Right lobe of liver (tissue), 4 donors: ENCODE measurements around the gene TREX2.

Experiments used
- POLR2A ChIP-seq: fragments of 450-650 bp; IDR thresholded peaks from one replicate; pipeline ENCODE4 v1.6.1; 2017; ENCODE audit warnings: antibody characterized with exemption, mild to moderate bottlenecking
- TF ChIP-seq, protein P1 (sequence below), 4 donors: fragments of 200-600 bp in 3 of 4; fragments of 450-650 bp in 1 of 4; IDR thresholded peaks; one replicate each; pipeline versions ENCODE4 v1.5.1 to v1.8.0; 2016 to 2022; ENCODE audit warnings: antibody characterized with exemption in 4 of 4, mild to moderate bottlenecking in 2 of 4
- donor health status: DM: no; HTN: no; CAD: no.
- donor health status: DM: no; HTN: no; CAD: no.
- donor health status: DM: no; HTN: yes; CAD: no.

DNA sequence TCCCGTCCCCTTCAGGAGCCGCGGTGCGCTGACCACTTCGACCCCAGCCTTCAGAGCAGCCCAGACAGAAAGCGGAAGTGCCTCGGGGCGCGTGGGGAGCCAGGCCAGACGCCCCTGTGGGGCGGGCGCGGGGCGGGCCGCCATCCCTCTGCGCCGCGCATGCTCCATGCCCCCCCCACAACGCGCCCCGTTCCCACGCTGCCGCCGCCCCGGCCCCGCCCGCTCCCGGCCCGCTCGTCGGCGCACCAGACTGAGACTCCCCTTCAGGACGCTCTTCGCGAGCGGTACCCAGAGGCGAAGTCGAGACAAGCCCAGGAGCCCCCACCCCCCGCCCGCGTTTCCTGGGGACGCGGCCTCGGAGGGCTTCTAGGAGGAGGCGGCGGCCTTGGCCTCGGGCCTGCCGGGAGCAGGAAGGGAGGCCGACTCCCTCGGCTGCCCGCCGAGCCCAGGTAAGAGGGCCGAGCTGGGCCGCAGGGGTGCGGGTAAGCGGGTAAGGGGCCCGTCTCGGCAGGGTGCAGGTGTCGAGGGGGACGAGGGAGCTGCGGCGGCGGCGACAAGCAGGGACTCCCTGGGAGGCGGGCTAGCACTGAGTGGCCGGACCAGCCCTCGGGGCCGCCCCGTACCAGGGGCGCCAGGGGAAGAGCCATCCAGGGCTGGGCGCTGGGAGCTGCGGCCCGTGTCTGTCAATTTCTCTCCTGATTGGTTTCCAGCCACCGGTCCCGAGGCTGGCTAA, 34.4 kb downstream of the TREX2 start, which contains the start of gene ZFP92:
- TF ChIP-seq, protein P1, sequence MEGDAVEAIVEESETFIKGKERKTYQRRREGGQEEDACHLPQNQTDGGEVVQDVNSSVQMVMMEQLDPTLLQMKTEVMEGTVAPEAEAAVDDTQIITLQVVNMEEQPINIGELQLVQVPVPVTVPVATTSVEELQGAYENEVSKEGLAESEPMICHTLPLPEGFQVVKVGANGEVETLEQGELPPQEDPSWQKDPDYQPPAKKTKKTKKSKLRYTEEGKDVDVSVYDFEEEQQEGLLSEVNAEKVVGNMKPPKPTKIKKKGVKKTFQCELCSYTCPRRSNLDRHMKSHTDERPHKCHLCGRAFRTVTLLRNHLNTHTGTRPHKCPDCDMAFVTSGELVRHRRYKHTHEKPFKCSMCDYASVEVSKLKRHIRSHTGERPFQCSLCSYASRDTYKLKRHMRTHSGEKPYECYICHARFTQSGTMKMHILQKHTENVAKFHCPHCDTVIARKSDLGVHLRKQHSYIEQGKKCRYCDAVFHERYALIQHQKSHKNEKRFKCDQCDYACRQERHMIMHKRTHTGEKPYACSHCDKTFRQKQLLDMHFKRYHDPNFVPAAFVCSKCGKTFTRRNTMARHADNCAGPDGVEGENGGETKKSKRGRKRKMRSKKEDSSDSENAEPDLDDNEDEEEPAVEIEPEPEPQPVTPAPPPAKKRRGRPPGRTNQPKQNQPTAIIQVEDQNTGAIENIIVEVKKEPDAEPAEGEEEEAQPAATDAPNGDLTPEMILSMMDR (IDR thresholded peaks at IDR 0.05) = no peak
- TF ChIP-seq POLR2A = no peak
